OCI-M2 (cell line): ENCODE data around the gene DDAH1.
"Not testable (repeated sequence)": the region's sequence is repeated elsewhere in the genome, so short reads cannot be mapped to it uniquely, and the experiment has no call there.

Experiments used
- DNase-seq: peaks from one replicate; lab custom pipeline; 2025; ENCODE audit not compliant: unreplicated experiment; lab: John Stamatoyannopoulos, UW

DDAH1 gene

GRCh38 chr1:85361606-85362296 is 103.2 kb downstream of the DDAH1 start:
- no peak for DNase-seq

- no peak for DNase-seq
Observed at GRCh38 chr1:85360730-85361493, 104.0 kb downstream of the DDAH1 start.

- DNase-seq, result no peak
Observed at GRCh38 chr1:85359874-85360721, 104.9 kb downstream of the DDAH1 start.

- no peak for DNase-seq
Observed at GRCh38 chr1:85358702-85359438, 106.1 kb downstream of the DDAH1 start.

- no peak for DNase-seq
Observed at GRCh38 chr1:85357817-85358216, 107.1 kb downstream of the DDAH1 start.

- no peak for DNase-seq
Observed at GRCh38 chr1:85356130-85356529, 108.8 kb downstream of the DDAH1 start.

- DNase-seq, result no peak
Observed at GRCh38 chr1:85352055-85352454, 112.9 kb downstream of the DDAH1 start.

GRCh38 chr1:85351202-85351828 is 113.6 kb downstream of the DDAH1 start:
- DNase-seq, result no peak

GRCh38 chr1:85349224-85349623 is 115.7 kb downstream of the DDAH1 start:
- no peak for DNase-seq

- DNase-seq, result no peak
Observed at GRCh38 chr1:85347908-85348307, 117.1 kb downstream of the DDAH1 start.

- DNase-seq, result not testable (repeated sequence)
Observed at GRCh38 chr1:85347275-85347674, 117.7 kb downstream of the DDAH1 start.

- no peak for DNase-seq
Observed at GRCh38 chr1:85344256-85344694, 120.7 kb downstream of the DDAH1 start.

- DNase-seq, result no peak
Observed at GRCh38 chr1:85343612-85344255, 121.2 kb downstream of the DDAH1 start.

- DNase-seq, result no peak
Observed at GRCh38 chr1:85343213-85343611, 121.7 kb downstream of the DDAH1 start.

GRCh38 chr1:85342207-85342606 is 122.8 kb downstream of the DDAH1 start:
- DNase-seq, result no peak

GRCh38 chr1:85340427-85340826 is 124.5 kb downstream of the DDAH1 start:
- no peak for DNase-seq

GRCh38 chr1:85339656-85340399 is 125.1 kb downstream of the DDAH1 start:
- DNase-seq, result no peak

GRCh38 chr1:85339089-85339488 is 125.9 kb downstream of the DDAH1 start:
- no peak for DNase-seq

- no peak for DNase-seq
Observed at GRCh38 chr1:85334962-85335361, 130.0 kb downstream of the DDAH1 start.
